ENCODE measurements around the gene C16orf82.

The C16orf82 gene

GRCh38 chr16:27096375-27096774 lies 29.6 kb downstream of the C16orf82 start:
- no peak for DNase-seq

- DNase-seq, result no peak
Measured at GRCh38 chr16:27097800-27098230, 31.1 kb downstream of the C16orf82 start.

- DNase-seq, result no peak
Measured at GRCh38 chr16:27098366-27099049, 31.8 kb downstream of the C16orf82 start.

- DNase-seq, result no peak
Measured at GRCh38 chr16:27102701-27103575, 36.2 kb downstream of the C16orf82 start.

- DNase-seq, result no peak
Measured at GRCh38 chr16:27103954-27104353, 37.2 kb downstream of the C16orf82 start.

- no peak for DNase-seq
Measured at GRCh38 chr16:27106305-27106704, 39.6 kb downstream of the C16orf82 start.

- DNase-seq, result no peak
Measured at GRCh38 chr16:27107185-27107592, 40.5 kb downstream of the C16orf82 start.

- DNase-seq, result no peak
Measured at GRCh38 chr16:27108051-27108770, 41.5 kb downstream of the C16orf82 start.

- no peak for DNase-seq
Measured at GRCh38 chr16:27108826-27109665, 42.3 kb downstream of the C16orf82 start.

GRCh38 chr16:27109666-27110523 lies 43.2 kb downstream of the C16orf82 start:
- DNase-seq, result peak; percentile 43

- DNase-seq, result no peak
Measured at GRCh38 chr16:27110524-27110896, 43.8 kb downstream of the C16orf82 start.

- DNase-seq, result no peak
Measured at GRCh38 chr16:27111486-27111885, 44.8 kb downstream of the C16orf82 start.

GRCh38 chr16:27112093-27112811 lies 45.5 kb downstream of the C16orf82 start:
- no peak for DNase-seq

GRCh38 chr16:27113341-27113841 lies 46.7 kb downstream of the C16orf82 start:
- no peak for DNase-seq

GRCh38 chr16:27114006-27114405 lies 47.3 kb downstream of the C16orf82 start:
- DNase-seq, result no peak

- no peak for DNase-seq
Measured at GRCh38 chr16:27118526-27118925, 51.8 kb downstream of the C16orf82 start.

All from DMS79 treated with DMSO at 0.1 percent for 48 hours (cell line).